Measurements from ENCODE around the gene CPSF2. TPM values are rescaled to one million over a fixed set of nuclear protein-coding genes. Genes with fewer than 3 reads are reported as not detected.

CPSF2 gene
- 45.5 and 55.3 TPM in 2 replicates for polyA plus RNA-seq (2011; rRNA removed)
- polyA minus RNA-seq (2011; rRNA and poly(A)+ RNA removed) = 38.3 and 50.0 TPM in 2 replicates

GRCh38 chr14:92121670-92122350, at the start of gene CPSF2, which contains the start of gene NDUFB1:
CPSF2 (plus strand) TSS chr14:92121969; CDS start chr14:92130985, 9,016 bp downstream.
NDUFB1 (minus strand) TSS chr14:92121706; CDS start chr14:92117637, 4,069 bp downstream.
- Histone ChIP-seq H3K4me3 (ENCODE audit: low read depth, low read length) (peak within 1 kb of the TSS; percentile 95), H3K27me3 (ENCODE audit: control insufficient read depth, insufficient read depth, low read length) (no peaks in the 10 kb centered on the region), H3K9me3 (ENCODE audit: control insufficient read depth, insufficient read depth, low read length) (peaks cover 2% of the 10 kb centered on the region; the same call in 1 of the 2 replicates), H3K27ac (ENCODE audit: low read depth, low read length) (peak within 1 kb of the TSS; percentile 92)
- ChIA-PET CTCF (interaction anchor here (0.6 to 10.6 kb wide), 5 partner anchors 10 to 565 kb away, joined by 3 to 140 read pairs (median 4); partner anchors contain the start of gene ATXN3), POLR2A (interaction anchor here (0.6 to 2.0 kb wide), 8 partner anchors 10 to 444 kb away, joined by 3 to 21 read pairs (median 4); partner anchors contain the start of genes ATXN3, FBLN5 and TRIP11)
- no peak for TF ChIP-seq CTCF (IDR thresholded peaks at IDR 0.05; ENCODE audit: low read depth, low read length)
- DNase-seq (ENCODE audit: low read depth, low spot score) = no peak

GRCh38 chr14:92074555-92074954, 47.2 kb upstream of the CPSF2 start:
- ChIA-PET POLR2A (no interaction called here), CTCF (no interaction called here)
- Histone ChIP-seq H3K4me3 (ENCODE audit: low read depth, low read length) (no peak overlapping the region), H3K9me3 (ENCODE audit: control insufficient read depth, insufficient read depth, low read length) (no peaks in the 10 kb centered on the region), H3K27me3 (ENCODE audit: control insufficient read depth, insufficient read depth, low read length) (no peaks in the 10 kb centered on the region), H3K27ac (ENCODE audit: low read depth, low read length) (no peak overlapping the region)
- TF ChIP-seq CTCF (IDR thresholded peaks at IDR 0.05; ENCODE audit: low read depth, low read length) = no peak
- no peak for DNase-seq (ENCODE audit: low read depth, low spot score)

GRCh38 chr14:92088494-92088893, 33.3 kb upstream of the CPSF2 start:
- ChIA-PET CTCF (interaction anchor here (1.9 kb wide), 1 partner anchor 18 kb away, joined by 11 read pairs; the partner anchor contains the start of gene ATXN3), POLR2A (no interaction called here)
- no peak for TF ChIP-seq CTCF (IDR thresholded peaks at IDR 0.05; ENCODE audit: low read depth, low read length)
- H3K4me3 ChIP-seq (ENCODE audit: low read depth, low read length) = no peak overlapping the region
- H3K9me3 ChIP-seq (ENCODE audit: control insufficient read depth, insufficient read depth, low read length) = no peaks in the 10 kb centered on the region
- H3K27me3 ChIP-seq (ENCODE audit: control insufficient read depth, insufficient read depth, low read length) = no peaks in the 10 kb centered on the region
- no peak overlapping the region for H3K27ac ChIP-seq (ENCODE audit: low read depth, low read length)
- no peak for DNase-seq (ENCODE audit: low read depth, low spot score)

- ChIA-PET CTCF (interaction anchor here (1.1 to 1.4 kb wide), 2 partner anchors 13 to 42 kb away, joined by 3 to 14 read pairs; partner anchors contain the start of gene ATXN3), POLR2A (no interaction called here)
- Histone ChIP-seq H3K9me3 (ENCODE audit: control insufficient read depth, insufficient read depth, low read length) (no peaks in the 10 kb centered on the region), H3K27ac (ENCODE audit: low read depth, low read length) (no peak overlapping the region), H3K4me3 (ENCODE audit: low read depth, low read length) (no peak overlapping the region), H3K27me3 (ENCODE audit: control insufficient read depth, insufficient read depth, low read length) (no peaks in the 10 kb centered on the region)
- no peak for DNase-seq (ENCODE audit: low read depth, low spot score)
- TF ChIP-seq CTCF (IDR thresholded peaks at IDR 0.05; ENCODE audit: low read depth, low read length) = no peak
Observed at GRCh38 chr14:92093320-92093719, 28.4 kb upstream of the CPSF2 start.

- POLR2A ChIA-PET = no interaction called here
- Histone ChIP-seq H3K4me3 (ENCODE audit: low read depth, low read length) (no peak overlapping the region), H3K9me3 (ENCODE audit: control insufficient read depth, insufficient read depth, low read length) (no peaks in the 10 kb centered on the region), H3K27me3 (ENCODE audit: control insufficient read depth, insufficient read depth, low read length) (no peaks in the 10 kb centered on the region), H3K27ac (ENCODE audit: low read depth, low read length) (no peak overlapping the region)
- CTCF ChIA-PET = interaction anchor here (0.6 kb wide), 1 partner anchor 436 kb away, joined by 4 read pairs; no protein-coding TSS in a partner anchor
- TF ChIP-seq CTCF (IDR thresholded peaks at IDR 0.05; ENCODE audit: low read depth, low read length) = no peak
- DNase-seq (ENCODE audit: low read depth, low spot score) = no peak
Observed at GRCh38 chr14:92099802-92100201, 22.0 kb upstream of the CPSF2 start.

Measured in AG04450 (cell line).